Measurements from ENCODE around the gene PACS2.

Gene PACS2

DNA sequence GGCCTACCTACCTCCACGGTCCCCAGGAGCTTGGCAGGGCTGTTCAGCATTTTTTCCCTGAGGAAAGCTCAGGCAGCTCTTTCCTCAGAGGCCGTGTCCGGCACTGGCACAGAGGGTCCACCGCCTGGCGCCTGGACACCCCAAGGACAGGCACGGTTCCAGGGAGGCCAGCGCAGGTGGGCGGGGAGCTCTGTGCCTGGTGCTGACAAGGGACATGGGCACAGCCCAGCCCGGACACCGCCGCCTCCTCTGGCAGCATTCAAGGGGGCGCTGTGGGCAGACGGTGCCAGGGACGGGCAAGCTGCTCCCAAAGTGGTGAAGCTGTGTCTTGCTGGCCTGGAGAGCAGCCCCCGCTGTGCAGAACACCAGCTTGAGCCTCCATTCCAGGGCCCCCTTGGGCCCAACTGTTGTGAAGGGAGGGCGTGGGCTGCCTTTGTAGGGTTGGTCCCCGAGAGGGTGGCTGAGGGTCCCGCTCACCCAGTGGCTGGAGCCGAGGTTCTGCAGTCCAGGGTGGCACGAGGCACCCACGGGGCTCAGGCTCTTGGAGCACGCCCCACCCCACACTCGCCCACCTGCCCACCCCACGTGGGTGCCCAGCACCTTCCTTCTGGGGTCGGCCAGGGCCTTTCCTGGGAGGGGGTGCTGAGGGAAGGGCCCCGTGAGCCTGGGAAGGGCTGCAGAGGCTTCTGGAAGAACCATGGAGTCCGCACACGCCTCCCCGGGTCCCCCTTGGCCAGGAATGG is 54.5 kb downstream of the PACS2 start:
- DNase-seq (ENCODE audit: low read depth in 2 of 2), result no peak

DNA sequence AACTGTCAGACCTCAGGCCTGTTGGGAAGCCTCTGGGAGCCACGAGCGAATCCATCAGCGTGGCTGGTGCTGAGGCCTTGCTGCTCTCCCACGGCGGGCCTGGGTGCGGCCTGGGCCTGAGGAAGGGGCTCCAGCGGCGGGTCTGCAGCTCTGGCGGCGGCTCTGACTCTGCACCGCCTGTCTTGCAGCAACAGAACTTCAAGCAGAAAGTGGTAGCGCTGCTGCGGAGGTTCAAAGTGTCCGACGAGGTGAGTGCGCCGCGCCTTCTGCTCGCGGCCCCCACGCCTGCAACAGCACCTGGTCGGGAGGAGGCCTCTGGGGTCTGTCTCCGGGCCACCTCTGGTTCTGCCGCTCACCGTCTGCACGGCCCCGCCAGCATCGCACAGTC is 55.1 kb downstream of the PACS2 start:
- DNase-seq (ENCODE audit: low read depth in 2 of 2), result no peak

DNA sequence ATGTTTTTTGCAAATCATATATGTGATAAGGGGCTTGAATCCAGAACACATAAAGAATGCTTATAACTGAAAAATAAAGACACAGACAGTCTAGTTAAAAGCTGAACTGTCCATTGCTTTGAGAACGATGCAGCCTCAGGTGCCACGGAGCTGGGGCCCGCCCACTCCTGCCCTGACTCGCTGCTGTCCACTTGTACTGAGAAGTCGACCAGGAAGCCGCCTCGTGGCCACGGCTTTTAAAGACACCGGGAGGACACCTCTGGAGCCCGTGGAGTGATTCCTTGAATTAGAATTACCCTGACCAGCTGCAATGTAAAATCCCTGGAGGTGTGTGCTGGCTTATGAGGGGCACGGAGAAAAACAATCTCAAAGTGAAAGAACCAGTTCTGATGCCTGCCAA is 59.8 kb downstream of the PACS2 start:
- DNase-seq (ENCODE audit: low read depth in 2 of 2), result no peak

- DNase-seq (ENCODE audit: low read depth in 2 of 2), result peak; percentile 8 to 11
Measured at GRCh38 chr14:105375635-105376057, 61.1 kb downstream of the PACS2 start.

GRCh38 chr14:105376521-105377440 is 62.2 kb downstream of the PACS2 start:
- no peak for DNase-seq (ENCODE audit: low read depth in 2 of 2)

GRCh38 chr14:105377555-105378182 is 63.1 kb downstream of the PACS2 start:
- DNase-seq (ENCODE audit: low read depth in 2 of 2), result no peak

- no peak for DNase-seq (ENCODE audit: low read depth in 2 of 2)
Measured at GRCh38 chr14:105378199-105378598, 63.7 kb downstream of the PACS2 start.

DNA sequence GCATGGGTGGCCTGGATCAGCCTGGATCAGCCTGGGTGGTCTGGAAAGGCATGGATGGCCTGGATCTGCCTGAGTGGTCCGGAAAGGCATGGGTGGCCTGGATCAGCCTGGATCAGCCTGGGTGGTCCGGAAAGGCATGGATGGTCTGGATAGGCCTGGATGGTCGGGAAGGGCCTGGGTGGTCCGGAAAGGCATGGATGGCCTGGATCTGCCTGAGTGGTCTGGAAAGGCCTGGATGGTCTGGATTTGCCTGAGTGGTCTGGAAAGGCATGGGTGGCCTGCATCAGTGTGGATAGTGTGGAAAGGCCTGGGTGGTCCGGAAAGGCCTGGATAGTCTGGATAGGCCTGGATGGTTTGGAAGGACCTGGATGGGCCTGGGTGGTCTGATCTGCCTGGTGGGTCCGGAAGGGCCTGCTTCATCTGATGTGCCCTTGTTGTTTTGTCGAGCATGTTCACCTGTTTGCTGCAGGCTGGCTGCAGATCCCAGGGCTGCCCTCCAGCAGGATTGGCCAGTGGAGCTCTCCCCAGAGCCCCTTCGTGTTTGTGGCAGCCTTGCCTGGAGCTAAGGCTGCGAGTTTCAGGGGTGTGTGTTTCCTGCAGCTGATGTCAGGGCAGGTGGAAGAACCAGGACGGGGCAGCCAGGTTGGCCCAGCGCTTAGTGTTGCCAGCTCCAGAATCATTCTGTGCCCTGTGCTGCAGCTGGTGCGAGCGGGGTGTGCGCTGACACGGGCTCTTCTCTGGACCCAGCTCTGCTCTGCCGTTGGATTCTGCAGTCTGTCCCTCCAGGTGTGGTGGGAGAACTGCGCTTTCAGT is 64.5 kb downstream of the PACS2 start:
- no peak for DNase-seq (ENCODE audit: low read depth in 2 of 2)

- no peak for DNase-seq (ENCODE audit: low read depth in 2 of 2)
Measured at GRCh38 chr14:105379946-105380345, 65.4 kb downstream of the PACS2 start.

DNA sequence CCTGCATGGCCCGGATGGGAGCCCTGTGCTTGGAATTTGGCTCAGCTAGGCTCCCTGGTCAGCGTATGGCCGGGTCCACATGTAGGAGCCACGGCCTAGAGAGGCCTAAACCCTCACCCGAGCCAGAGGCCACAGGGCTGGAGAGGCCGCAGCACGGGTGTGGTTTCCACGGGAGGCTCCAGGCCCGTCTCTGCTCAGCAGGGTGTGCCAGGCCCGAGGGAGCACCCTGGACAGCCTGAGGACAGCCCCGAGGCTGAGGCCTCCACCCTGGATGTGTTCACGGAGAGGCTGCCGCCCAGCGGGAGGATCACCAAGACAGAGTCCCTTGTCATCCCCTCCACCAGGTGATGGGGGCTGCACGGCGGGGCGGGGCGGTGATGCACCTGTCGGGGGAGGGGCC is 66.2 kb downstream of the PACS2 start:
- no peak for DNase-seq (ENCODE audit: low read depth in 2 of 2)

DNA sequence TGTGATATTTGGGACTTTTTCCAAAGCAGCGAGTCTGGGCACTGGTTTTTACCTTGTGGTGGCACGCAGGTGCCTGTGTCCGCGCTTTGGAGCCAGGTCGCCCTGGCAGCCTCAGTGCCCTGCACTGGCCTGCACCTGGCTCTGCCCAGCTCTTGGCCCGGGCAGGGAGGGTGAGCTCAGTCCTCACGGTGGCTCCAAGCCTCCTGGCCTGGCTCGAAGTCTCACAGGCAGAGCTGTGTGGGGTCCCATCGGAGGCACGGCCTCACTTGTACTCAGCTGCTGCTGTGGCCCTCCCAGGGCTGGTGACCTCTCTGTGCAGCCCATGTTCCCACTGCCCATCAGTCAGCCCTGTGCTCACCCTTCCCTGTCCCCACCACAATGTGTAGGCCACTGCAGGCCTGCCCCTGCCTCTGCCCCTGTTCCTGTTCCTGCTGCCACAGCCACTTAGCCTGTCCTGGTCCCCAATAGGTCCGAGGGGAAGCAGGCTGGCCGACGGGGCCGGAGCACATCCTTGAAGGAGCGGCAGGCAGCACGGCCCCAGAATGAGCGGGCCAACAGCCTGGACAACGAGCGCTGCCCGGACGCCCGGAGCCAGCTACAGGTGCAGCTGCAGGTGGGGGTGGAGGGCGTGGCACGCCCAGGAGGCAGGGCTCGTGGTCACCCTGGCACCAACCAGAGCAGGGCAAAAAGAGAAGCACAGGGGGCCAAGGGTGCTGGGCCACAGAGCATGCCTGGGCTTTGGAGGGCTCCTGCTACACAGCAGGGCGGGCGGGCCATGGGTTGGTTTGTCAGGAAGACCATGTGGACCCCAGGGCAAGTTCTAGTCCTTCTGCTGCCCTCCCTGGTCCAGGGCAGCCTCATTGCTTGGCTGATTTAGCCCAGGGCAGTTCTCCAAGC is 67.1 kb downstream of the PACS2 start:
- no peak for DNase-seq (ENCODE audit: low read depth in 2 of 2)

- no peak for DNase-seq (ENCODE audit: low read depth in 2 of 2)
Measured at GRCh38 chr14:105382343-105383082, 68.0 kb downstream of the PACS2 start.

DNA sequence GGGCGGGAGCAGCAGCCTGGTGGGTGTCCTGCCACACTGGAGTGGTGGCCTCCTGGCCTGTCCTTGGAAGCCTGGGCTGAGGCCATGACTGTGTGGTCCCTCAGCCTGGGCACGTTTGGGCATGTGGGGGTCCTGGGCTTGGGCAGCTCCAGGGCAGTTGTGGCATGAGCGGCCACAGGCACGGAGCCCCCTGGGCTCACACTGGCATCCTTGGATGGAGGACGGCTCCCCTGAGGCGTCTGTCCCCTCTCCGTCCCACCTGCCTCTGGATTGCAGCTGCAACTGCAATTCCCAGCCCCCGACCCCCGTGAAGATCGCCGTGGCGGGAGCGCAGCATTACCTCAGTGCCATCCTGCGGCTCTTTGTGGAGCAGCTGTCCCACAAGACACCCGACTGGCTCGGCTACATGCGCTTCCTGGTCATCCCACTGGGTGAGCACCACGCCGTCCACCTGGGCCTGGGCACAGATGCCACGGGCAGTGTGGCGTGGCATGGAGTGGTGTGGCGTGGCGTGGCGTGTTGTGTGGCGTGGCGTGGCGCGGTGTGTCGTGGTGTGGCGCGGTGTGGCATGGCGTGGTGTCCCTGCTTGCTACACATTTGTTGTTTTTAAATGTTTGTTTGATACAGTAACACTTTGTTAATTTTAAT is 68.7 kb downstream of the PACS2 start:
- no peak for DNase-seq (ENCODE audit: low read depth in 2 of 2)

DNA sequence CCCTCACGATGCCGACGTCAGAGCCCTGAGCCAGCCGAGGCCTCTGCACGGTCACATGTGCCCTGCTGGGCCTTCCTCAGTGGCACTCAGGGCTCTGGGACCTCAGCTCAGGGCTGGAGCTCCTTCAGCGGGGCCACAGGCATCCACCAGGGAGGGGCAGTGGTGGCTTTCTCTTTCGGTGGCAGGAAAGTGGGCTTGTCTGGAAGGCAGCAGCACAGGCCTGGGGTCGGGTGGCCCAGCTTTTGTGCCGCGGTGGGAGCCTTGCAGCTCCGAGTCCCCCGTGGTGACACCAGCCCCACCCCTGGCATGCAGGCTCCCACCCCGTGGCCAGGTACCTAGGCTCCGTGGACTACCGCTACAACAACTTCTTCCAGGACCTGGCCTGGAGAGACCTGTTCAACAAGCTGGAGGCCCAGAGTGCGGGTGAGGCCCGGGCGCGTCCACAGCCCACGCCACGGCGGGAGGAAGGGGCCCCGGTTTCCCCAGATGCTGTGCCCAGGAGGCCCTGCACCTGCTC is 69.6 kb downstream of the PACS2 start:
- no peak for DNase-seq (ENCODE audit: low read depth in 2 of 2)

DNA sequence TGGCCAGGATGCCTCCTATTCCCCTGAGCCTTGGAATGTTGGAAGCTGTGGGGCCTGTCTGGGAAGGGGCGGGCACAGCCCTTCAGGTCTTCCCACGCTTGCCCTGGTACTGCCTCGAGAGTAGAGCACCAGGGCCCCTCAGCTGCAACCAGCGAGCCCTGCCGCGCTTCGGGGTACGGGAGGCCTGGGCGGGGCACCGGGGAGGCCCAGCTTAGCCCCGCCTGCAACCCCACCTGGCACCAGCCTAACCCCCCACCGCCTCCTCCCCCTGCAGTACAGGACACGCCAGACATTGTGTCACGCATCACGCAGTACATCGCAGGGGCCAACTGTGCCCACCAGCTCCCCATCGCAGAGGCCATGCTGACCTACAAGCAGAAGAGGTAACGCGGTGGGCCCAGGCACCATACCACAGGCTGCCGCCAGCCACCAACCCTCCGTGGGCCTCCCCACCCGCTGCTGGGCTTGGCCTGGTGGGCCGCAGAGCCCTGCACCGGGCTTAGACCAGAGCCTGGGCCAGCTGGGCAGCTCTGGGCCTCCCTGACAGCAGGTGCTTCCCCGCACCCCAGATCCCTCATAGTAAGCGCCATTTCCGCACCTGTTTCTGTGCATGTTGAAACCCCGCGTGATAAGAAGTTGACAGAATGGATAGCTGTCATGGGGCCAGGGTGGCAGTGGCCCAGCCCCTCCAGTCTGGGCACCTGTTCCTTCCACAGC is 70.2 kb downstream of the PACS2 start:
- no peak for DNase-seq (ENCODE audit: low read depth in 2 of 2)

GRCh38 chr14:105385322-105385637 is 70.7 kb downstream of the PACS2 start:
- no peak for DNase-seq (ENCODE audit: low read depth in 2 of 2)

DNA sequence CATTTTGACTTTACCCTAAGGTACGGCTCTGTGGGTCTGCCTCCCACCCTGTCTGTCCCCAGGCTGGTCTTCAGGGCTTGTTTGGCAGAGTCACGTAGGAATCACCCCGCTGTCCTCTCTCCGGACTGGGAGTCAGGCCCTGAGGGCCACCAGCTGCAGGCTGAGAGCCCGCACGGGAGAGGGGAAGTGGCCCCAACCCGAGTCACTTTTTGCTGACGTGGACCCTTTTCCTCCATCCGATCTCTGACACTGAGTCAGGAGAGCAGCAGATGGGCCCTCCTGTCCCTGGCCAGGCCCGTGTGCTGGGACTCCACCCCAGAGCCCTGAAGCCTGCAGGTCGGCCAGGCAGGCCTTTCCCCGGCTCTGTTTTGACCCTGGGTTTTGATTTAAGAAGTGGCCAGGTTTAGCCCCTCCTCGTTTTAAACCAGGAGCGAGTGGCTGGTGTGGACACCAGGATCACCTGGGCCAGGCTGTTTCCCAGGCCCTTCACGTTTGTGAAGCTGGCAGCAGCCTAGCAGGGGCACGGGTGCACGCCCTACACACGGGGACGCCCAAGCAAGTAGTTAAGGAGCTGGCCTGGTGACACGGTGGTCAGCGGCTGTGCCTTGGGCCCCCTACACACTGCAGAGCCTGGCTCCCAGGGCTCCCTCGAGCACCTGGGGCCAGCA is 71.3 kb downstream of the PACS2 start:
- DNase-seq (ENCODE audit: low read depth in 2 of 2), result no peak
